ENCODE results near the gene FBXO2.

DNA sequence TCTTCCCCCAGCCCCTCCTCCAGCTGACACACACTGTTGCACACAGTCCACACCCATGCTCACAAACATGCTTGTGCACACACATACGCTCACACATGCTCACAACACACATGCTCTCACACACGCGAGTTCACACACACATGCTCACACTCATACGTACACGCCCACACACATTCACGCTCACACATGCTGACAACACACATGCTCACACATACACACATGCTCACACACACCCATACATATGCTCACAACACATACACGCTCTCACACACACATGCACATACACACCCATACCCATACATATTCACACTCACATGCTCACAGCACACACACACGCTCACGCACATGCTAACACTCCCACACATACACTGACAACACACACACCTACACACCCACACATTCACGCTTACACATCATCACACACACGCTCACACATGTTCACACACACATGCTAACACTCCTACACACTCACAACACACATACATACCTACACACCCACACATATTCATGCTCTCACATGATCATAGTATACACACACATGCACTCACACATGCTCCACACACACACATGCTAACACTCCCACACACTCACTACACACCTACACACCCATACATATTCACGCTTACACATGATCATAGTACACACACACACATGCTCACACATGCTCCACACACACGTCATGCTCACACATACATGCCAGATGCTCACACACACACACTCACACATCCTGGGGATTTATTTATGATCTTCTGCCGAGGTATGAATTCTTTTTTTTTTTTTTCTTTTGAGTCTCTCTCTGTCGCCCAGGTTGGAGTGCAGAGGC is 48.0 kb upstream of the FBXO2 start:
- TF ChIP-seq, protein P1, sequence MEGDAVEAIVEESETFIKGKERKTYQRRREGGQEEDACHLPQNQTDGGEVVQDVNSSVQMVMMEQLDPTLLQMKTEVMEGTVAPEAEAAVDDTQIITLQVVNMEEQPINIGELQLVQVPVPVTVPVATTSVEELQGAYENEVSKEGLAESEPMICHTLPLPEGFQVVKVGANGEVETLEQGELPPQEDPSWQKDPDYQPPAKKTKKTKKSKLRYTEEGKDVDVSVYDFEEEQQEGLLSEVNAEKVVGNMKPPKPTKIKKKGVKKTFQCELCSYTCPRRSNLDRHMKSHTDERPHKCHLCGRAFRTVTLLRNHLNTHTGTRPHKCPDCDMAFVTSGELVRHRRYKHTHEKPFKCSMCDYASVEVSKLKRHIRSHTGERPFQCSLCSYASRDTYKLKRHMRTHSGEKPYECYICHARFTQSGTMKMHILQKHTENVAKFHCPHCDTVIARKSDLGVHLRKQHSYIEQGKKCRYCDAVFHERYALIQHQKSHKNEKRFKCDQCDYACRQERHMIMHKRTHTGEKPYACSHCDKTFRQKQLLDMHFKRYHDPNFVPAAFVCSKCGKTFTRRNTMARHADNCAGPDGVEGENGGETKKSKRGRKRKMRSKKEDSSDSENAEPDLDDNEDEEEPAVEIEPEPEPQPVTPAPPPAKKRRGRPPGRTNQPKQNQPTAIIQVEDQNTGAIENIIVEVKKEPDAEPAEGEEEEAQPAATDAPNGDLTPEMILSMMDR (conservative IDR thresholded peaks at IDR 0.05 in 1 of 2, IDR thresholded peaks at IDR 0.05 in 1 of 2; ENCODE audit: low read depth in 1 of 2, low read length in 2 of 2): no peak
- no peak for TF ChIP-seq EZH2 (IDR thresholded peaks at IDR 0.05; ENCODE audit: low read length, missing control alignments)

All from fibroblast of lung (primary cell).